T-helper 17 cell (primary cell): Measurements from ENCODE around the gene UBXN11. TPM values are rescaled to one million over a fixed set of nuclear protein-coding genes. Genes with fewer than 3 reads are reported as not detected.
"Not testable (repeated sequence)": the region's sequence is repeated elsewhere in the genome, so short reads cannot be mapped to it uniquely, and the experiment has no call there.

Source experiments
- ATAC-seq: fragments of 150-1000 bp; cut with Tn5 transposase; 2 replicates; pipeline ENCODE4 v1.10.0; 2021; ENCODE audit warnings: mild to moderate bottlenecking, moderate library complexity
- DNase-seq, 3 donors: peaks; one replicate each; pipeline versions ENCODE4 v3.0.0 to v3.0.0-alpha.2; 2020 to 2021
- H3K9me3 ChIP-seq: one replicate; pipeline ENCODE4 v1.7.0; 2013; ENCODE audit warnings: low read length, mild to moderate bottlenecking; ENCODE audit not compliant: control insufficient read depth, poor library complexity, severe bottlenecking
- H3K27ac Mint-ChIP-seq: one replicate; pipeline ENCODE4 v1.8.0; 2022; ENCODE audit warnings: mild to moderate bottlenecking, moderate library complexity, mixed read lengths
- H3K27me3 Mint-ChIP-seq: one replicate; pipeline ENCODE4 v1.8.0; 2022; ENCODE audit warnings: mixed read lengths
- H3K36me3 Mint-ChIP-seq: one replicate; pipeline ENCODE4 v1.8.0; 2022; ENCODE audit warnings: low read depth, mixed read lengths
- H3K4me1 Mint-ChIP-seq: one replicate; pipeline ENCODE4 v1.8.0; 2022; ENCODE audit warnings: mild to moderate bottlenecking, mixed read lengths
- H3K4me3 Mint-ChIP-seq: one replicate; pipeline ENCODE4 v1.8.0; 2022; ENCODE audit warnings: mild to moderate bottlenecking, moderate library complexity, mixed read lengths
- total RNA-seq, 4 donors: library from RNA in 2 of 4; stranded (reverse) in 2 of 4; gene quantifications; one replicate each; pipeline ENCODE4 v1.2.3 and lab custom pipeline; 2022 to 2026

The UBXN11 gene
- total RNA-seq, 2 donors from 2014 or later, result 44.6 to 45.1 TPM

DNA sequence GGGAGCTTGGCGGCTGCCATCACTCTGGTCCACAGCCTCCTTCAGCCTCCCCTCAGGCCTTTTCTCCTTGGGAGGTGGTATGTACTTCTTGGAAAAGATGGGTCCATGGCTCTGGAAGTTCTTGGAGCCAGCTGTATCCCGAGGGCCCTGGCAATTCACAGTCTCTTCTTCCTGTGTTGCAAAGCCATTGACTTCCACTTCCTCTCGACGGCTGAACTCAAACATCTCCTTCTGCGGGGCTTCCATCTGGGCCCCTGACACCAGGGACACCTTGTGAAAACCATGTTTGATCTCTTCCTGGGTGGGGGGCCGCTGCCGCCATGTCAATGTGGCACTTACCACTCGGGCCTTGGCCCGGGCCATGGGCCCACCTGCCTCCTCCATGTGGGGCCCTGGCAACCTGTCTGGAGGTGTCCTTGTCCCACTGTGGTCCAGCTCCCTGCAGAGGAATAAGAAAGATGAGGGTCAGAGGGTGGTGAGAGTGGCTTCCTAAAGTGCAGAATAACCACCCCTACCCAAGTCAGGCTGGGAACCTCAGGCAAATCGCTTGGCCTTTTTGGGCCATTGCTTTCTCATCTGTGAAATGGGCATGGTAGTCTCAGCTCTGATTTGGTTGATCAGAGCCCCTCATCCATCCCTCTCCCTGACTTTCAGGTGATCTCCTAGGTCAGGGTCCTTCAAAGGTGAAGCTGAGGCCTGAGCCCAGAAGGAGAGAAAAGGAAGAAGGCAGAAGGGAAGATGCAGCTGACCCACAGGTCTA lies 40.0 kb upstream of the UBXN11 start:
- Mint-ChIP-seq H3K4me3 (no peak overlapping the region), H3K27me3 (no peaks in the 10 kb centered on the region), H3K36me3 (no peaks in the 10 kb centered on the region), H3K27ac (no peak overlapping the region), H3K4me1 (peaks cover 6% of the 10 kb centered on the region)
- ATAC-seq, result no peak
- no peak for DNase-seq
- H3K9me3 ChIP-seq, result no peaks in the 10 kb centered on the region

DNA sequence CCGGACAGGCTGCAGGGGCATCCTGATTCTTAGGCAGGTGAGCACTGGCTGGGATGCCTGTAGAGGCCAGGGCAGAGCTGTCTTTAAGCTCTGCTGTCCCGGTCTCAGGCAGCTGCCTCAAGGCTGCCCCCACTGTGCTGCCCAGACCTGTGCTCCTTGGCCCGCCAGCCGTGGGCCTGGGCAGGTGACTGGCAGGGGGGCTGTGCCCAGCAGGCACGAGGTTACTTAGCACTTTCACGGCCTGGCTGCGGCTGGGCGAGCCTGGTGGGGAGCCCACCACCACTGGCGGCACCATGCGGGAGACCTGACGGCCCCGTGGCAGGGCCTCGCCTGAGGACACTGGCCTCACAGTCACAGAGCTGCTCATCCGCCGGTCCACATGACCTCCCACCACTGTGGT lies 39.3 kb upstream of the UBXN11 start:
- H3K4me3 Mint-ChIP-seq, result no peak overlapping the region
- no peak overlapping the region for H3K27ac Mint-ChIP-seq
- H3K36me3 Mint-ChIP-seq, result no peaks in the 10 kb centered on the region
- DNase-seq (no peak), ATAC-seq (no peak)
- H3K27me3 Mint-ChIP-seq, result no peaks in the 10 kb centered on the region
- H3K9me3 ChIP-seq, result no peaks in the 10 kb centered on the region
- H3K4me1 Mint-ChIP-seq, result peaks cover 3% of the 10 kb centered on the region

DNA sequence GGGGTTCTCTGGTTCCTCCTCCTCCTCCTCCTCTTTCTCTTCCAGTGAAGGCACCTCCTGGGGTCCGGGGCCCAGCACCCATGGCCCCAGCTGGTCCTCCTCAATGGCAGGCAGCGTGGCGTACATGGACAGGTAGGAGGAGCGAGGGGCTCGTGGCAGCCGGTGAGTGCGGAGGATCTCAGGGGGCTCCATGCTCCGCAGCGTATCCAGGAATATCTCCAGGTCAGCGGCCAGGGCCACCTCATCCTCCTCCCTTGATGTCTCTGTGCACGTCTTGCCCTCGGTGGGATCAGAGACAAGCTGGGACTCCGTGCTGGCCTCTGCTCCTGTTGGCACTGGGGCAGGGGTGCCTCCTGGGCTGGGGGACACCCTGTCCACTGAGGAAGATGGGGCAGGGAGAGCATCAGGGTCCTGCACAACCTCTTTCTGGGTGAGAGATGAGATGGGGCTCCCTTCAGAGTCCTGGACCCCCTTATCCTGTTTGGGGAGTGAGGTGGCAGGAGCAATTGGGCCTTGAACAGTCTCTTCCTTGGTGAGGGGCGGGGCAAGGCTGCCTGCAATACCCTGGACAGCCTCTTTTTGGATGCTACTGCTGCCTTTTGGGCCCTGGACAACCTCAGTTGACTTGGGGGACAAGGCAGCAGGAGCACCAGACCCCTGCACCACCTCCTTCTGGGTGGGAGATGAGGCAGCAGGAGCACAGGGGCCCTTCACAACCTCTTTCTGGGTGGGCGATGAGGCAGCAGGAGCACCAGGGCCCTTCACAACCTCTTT lies 37.9 kb upstream of the UBXN11 start:
- ATAC-seq, result no peak
- Mint-ChIP-seq H3K36me3 (no peaks in the 10 kb centered on the region), H3K27me3 (no peaks in the 10 kb centered on the region), H3K27ac (no peak overlapping the region), H3K4me1 (peaks cover 3% of the 10 kb centered on the region), H3K4me3 (no peak overlapping the region)
- DNase-seq, result no peak
- no peaks in the 10 kb centered on the region for H3K9me3 ChIP-seq

DNA sequence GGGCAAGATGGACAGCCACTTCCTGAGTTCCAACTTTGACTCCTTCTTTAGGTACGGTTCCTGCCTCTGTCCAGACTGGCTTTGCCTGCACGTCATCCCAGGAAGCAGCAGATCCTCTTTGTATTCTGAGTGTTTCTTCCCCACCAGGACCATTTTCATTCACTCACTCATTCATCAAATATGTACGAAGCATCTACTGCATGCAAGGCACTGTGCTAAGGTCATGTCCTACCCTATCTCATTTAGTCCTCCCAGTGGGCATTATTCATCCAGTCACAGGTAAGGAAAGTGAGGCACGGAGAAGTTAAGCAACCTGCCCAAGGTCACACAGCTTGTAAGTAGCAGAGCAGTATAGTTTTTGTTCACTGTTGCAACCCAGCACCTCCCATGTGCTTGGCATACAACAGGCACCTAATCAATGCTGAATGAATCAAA lies 33.6 kb upstream of the UBXN11 start:
- no peak for ATAC-seq
- DNase-seq, result no peak
- Mint-ChIP-seq H3K36me3 (no peaks in the 10 kb centered on the region), H3K27ac (peak overlapping the region; percentile 54), H3K4me3 (no peak overlapping the region), H3K4me1 (peaks cover 7% of the 10 kb centered on the region), H3K27me3 (no peaks in the 10 kb centered on the region)
- H3K9me3 ChIP-seq, result no peaks in the 10 kb centered on the region

DNA sequence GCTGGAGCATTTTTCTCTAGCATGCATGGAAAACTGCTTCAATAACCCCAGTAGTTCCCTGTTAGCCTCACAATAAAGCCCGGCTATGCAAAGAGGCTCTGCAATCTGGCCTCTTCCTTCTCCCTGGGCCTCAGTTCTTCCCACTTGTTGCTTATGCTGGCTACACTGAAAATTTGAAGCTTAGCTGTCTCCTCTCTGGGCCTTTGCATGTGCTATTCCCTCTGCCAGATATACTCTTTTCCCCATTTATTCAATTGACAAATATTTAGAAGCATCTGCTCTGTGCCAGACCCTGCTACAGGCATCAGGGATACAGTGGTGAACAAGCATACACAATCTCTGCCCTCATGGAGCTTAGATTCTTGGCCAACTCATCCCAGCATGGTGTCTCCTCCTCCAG lies 32.2 kb upstream of the UBXN11 start:
- no peaks in the 10 kb centered on the region for H3K27me3 Mint-ChIP-seq
- no peak overlapping the region for H3K4me3 Mint-ChIP-seq
- H3K9me3 ChIP-seq, result no peaks in the 10 kb centered on the region
- DNase-seq (no peak), ATAC-seq (no peak)
- H3K36me3 Mint-ChIP-seq, result no peaks in the 10 kb centered on the region
- peaks cover 7% of the 10 kb centered on the region for H3K4me1 Mint-ChIP-seq
- no peak overlapping the region for H3K27ac Mint-ChIP-seq

DNA sequence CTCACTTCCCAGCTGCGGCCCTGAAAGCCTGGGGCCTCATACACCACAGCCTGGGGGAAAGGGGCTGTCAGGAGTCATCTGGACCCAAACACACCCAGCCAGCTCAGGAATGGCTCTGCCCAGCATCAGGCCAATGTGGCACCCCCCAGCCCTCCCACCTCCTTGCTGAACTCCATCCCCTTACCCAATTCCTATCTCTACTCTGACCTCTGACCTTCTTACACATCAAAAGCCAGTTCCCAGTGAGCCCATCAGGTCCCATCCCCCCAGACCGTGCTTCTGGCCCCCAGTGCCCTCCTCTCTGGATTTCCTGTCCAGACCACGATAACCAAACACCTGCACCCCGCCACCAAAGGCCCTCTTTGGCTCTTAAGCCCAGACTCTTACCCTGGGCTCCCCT lies 31.2 kb upstream of the UBXN11 start:
- ATAC-seq (no peak), DNase-seq (no peak)
- peaks cover 7% of the 10 kb centered on the region for H3K4me1 Mint-ChIP-seq
- no peaks in the 10 kb centered on the region for H3K9me3 ChIP-seq
- H3K27ac Mint-ChIP-seq, result no peak overlapping the region
- H3K27me3 Mint-ChIP-seq, result no peaks in the 10 kb centered on the region
- H3K4me3 Mint-ChIP-seq, result no peak overlapping the region
- H3K36me3 Mint-ChIP-seq, result no peaks in the 10 kb centered on the region

DNA sequence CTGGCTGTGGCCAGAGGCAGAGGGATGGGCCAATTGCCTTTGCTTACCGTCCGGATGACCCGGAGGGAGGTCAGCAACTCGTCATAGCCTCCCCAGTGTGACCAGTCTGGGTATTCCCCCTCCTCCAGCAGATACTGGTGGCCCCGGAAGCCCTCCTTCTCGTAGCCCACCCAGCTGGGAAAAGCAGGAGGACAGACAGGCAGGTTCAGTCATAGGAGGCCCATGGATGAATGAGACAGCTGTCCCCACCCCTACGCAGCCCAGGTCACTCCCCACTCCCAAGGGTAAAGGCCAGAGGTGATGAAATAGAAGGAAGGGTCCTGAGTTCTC lies 30.7 kb upstream of the UBXN11 start:
- H3K9me3 ChIP-seq, result no peaks in the 10 kb centered on the region
- no peak for DNase-seq
- H3K27ac Mint-ChIP-seq, result no peak overlapping the region
- no peaks in the 10 kb centered on the region for H3K36me3 Mint-ChIP-seq
- peaks cover 6% of the 10 kb centered on the region for H3K4me1 Mint-ChIP-seq
- peak overlapping the region; percentile 59 for H3K4me3 Mint-ChIP-seq
- H3K27me3 Mint-ChIP-seq, result no peaks in the 10 kb centered on the region
- ATAC-seq, result no peak

DNA sequence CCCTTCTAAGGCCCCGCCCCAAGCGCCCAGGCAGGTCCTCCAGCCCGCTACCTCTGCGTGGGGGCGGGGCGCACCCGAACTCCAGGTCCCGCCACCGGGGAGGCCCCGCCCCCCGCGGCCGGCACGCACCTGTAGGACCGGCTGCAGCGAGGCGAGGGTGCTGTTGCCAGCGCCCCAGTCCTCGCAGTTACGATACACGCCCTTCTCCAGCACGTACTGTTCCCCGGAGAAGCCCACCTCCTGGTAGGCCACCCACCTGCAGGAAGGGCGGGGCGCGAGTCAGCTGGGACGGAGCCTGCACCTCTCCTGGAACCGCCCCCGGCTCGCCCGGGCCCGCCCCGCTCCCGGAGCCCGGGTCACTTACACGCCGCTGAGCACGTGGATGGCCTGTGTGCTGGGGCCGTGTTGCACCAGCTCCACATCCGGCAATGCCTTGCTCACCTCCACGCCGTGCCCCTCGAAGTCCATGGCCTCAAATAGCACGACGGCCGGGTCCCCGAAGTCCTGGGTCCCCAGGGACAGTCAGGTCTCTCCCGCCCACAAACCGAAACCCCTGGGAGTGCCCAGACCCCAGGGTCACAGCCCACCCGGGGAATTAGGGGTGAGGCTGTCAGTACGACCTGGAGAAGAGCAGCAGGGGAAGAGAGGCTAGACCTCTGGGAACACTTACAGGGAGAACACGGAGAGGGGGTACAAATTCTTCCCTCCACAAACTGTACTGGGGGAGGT lies 30.2 kb upstream of the UBXN11 start:
- no peaks in the 10 kb centered on the region for H3K36me3 Mint-ChIP-seq
- H3K9me3 ChIP-seq, result no peaks in the 10 kb centered on the region
- H3K4me1 Mint-ChIP-seq, result peaks cover 4% of the 10 kb centered on the region
- DNase-seq (peak; percentile 69 to 90 (median 90)), ATAC-seq (peak; percentile 91)
- H3K4me3 Mint-ChIP-seq, result peak overlapping the region; percentile 94
- no peak overlapping the region for H3K27ac Mint-ChIP-seq
- H3K27me3 Mint-ChIP-seq, result no peaks in the 10 kb centered on the region

DNA sequence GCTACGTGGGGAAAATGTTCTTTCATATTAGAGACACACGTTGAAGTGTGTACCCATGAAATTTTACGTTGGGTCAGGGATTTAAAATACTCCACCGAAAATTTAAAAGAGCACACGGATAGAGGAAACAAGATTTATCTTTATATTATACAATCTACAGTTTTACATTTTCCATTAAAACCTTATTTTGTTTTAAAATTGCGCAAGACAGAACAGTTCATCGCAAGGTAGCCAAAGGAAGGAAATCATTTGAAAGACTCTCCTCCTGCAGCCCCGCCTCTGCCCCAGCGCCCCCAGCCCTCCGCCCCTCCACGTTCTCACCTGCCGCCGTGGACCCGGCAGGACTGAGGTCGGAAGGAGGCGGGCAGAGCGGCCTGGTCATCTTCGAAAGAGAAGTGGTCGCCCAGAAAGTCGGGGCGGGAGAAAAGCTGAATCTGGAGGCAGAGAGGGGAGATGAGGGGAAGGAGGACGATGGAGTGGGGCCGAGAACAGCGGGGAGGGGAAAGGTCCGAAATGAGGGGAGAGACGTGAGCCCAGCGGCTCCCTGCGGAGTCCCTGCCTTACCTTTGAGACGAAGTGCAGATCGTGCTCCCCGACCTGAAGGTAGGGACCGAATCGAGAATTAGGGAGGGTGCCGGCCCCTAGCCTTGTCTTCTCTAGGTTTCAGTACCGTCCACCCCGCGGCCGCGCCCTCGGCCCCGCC lies 29.5 kb upstream of the UBXN11 start:
- peak overlapping the region; percentile 94 for H3K4me3 Mint-ChIP-seq
- DNase-seq (peak in 1 of 3 donors; percentile 22), ATAC-seq (peak; percentile 3)
- peaks cover 4% of the 10 kb centered on the region for H3K4me1 Mint-ChIP-seq
- no peaks in the 10 kb centered on the region for H3K9me3 ChIP-seq
- H3K27me3 Mint-ChIP-seq, result no peaks in the 10 kb centered on the region
- H3K27ac Mint-ChIP-seq, result peak overlapping the region; percentile 61
- no peaks in the 10 kb centered on the region for H3K36me3 Mint-ChIP-seq

DNA sequence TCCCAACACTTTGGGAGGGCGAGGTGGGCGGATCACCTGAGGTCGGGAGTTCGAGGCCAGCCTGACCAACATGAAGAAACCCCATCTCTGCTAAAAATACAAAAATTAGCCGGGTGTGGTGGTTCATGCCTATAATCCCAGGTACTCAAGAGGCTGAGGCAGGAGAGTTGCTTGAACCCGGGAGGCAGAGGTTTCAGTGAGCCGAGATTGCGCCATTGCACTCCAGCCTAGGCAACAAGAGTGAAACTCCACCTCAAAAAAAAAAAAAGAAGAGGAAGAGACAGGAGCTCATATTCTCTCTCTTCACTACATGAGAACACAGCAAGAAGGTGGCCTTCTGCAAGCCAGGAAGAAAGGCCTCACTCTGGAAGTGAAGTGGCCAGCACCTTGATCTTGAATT lies 26.9 kb upstream of the UBXN11 start:
- H3K36me3 Mint-ChIP-seq, H3K27me3 Mint-ChIP-seq: not testable (repeated sequence)

DNA sequence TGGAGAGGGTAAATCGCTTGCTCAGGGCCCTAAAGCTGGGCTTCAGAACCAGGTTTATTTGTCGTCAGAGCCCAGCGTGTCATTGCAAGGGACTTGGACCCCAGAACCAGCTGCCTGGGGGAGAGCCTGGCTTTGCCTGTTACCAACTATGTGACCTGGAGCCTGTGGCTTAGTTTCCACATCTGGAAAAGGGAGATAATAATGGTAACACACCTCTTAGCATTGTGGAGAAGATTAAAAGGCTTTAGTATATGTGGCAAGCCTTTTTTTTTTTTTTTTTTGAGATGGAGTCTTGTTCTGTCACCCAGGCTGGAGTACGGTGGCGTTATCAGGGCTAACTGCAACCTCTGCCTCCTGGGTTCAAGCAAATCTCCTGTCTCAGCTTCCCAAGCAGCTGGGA lies 23.8 kb upstream of the UBXN11 start:
- Mint-ChIP-seq H3K27me3 (no peaks in the 10 kb centered on the region), H3K36me3 (no peaks in the 10 kb centered on the region), H3K4me1 (no peaks in the 10 kb centered on the region), H3K4me3 (no peak overlapping the region), H3K27ac (no peak overlapping the region)
- no peaks in the 10 kb centered on the region for H3K9me3 ChIP-seq
- DNase-seq (no peak), ATAC-seq (no peak)

More for the DNA sequence above, 26.9 kb upstream of the UBXN11 start:
- ATAC-seq, H3K9me3 ChIP-seq, DNase-seq, H3K4me3 Mint-ChIP-seq, H3K27ac Mint-ChIP-seq, H3K4me1 Mint-ChIP-seq: not testable (repeated sequence)

DNA sequence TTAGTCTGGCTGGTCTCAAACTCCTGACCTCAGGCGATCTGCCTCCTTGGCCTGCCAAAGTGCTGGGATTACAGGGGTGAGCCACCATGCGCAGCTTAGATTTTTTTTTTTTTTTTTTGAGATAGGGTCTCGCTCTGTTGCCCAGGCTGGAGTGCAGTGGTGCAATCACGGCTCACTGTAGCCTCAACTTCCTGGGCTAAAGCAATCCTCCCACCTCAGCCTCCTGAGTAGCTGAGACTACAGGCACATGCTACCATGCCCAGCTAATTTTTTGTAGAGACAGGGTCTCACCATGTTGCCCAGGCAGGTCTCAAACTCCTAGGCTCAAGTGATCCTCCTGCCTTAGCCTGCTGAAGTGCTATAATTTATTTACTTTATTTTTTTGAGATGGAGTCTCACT lies 22.9 kb upstream of the UBXN11 start:
- not testable (repeated sequence) for H3K27ac Mint-ChIP-seq, H3K36me3 Mint-ChIP-seq, H3K4me1 Mint-ChIP-seq, ATAC-seq, DNase-seq, H3K27me3 Mint-ChIP-seq, H3K4me3 Mint-ChIP-seq, H3K9me3 ChIP-seq

DNA sequence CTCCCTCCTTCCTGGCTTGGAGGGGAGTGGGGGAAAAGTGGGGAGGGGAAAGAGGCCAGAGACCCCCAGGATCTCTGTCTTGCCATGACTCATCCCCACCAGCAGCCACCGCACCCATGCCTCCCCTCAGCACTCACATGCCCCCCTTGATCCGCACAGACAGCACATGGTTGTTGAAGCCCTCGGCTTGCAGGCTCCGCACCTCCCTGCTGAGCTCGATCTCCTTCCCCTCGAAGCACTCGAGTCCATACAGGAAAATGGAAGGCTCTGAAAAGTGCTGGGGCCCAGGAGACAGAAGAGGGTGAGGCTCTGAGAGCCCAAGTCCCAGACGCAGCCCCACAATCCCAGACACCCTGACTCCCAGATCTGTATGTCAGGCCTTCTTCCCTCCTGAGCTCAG lies 22.2 kb upstream of the UBXN11 start:
- Mint-ChIP-seq H3K27me3 (no peaks in the 10 kb centered on the region), H3K4me1 (peaks cover 2% of the 10 kb centered on the region), H3K4me3 (no peak overlapping the region), H3K27ac (no peak overlapping the region), H3K36me3 (no peaks in the 10 kb centered on the region)
- ATAC-seq (no peak), DNase-seq (no peak)
- no peaks in the 10 kb centered on the region for H3K9me3 ChIP-seq
